Stimulated activated CD8-positive, alpha-beta memory T cell treated with anti-CD3 and anti-CD28 coated beads, Interleukin-7, amount 100 ng/mL, for 48 hours (primary cell): Measurements from ENCODE around the gene ZMYND8.

Source experiments
- DNase-seq, 2 donors: peaks; one replicate each; pipeline ENCODE4 v3.0.0-alpha.2; 2020; ENCODE audit warnings: low read depth in 1 of 2; ENCODE audit errors: extremely low read depth in 1 of 2

ZMYND8 gene

GRCh38 chr20:47354714-47355488 is 1.6 kb downstream of the ZMYND8 start:
- DNase-seq = no peak

GRCh38 chr20:47354464-47354713 is 2.1 kb downstream of the ZMYND8 start:
- DNase-seq = no peak

DNA sequence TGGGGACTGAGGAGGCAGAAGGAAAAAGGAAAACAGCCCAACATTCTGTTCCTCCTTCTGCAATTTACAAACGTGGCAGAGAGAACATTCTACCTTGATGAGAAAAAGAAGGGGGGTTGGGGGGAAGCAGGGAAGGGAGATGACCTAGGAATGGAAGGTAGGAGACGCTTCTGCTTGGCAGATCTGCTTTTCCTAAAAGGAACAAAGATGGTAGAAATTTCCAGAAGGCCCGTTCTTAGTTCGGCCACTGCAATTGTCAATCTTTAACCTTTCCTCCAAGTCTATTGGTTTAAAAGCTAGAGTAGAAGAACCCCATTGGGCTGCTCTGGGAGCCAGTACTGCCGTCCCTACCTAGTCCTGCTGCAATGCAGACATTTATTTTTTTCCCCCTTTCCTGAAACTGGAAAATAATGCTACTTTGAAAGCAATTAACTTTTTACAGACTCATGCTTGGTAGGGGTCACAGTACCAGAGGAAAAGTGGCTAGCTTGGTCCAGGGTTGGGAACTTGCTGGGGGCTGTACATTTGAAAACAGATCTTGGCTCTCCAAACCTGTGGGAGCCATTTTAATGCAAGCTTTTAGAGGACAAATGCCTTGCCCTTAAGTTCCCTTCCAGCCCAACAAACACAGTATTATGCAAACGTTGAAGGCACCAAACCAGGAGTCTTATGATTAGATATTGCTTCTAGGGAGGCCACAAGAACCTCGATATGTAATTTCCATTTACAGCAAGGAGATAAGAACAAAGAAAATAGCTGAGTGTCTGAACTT is 2.6 kb downstream of the ZMYND8 start:
- no peak for DNase-seq

- DNase-seq = no peak
Measured at GRCh38 chr20:47353239-47353691, 3.2 kb downstream of the ZMYND8 start.

DNA sequence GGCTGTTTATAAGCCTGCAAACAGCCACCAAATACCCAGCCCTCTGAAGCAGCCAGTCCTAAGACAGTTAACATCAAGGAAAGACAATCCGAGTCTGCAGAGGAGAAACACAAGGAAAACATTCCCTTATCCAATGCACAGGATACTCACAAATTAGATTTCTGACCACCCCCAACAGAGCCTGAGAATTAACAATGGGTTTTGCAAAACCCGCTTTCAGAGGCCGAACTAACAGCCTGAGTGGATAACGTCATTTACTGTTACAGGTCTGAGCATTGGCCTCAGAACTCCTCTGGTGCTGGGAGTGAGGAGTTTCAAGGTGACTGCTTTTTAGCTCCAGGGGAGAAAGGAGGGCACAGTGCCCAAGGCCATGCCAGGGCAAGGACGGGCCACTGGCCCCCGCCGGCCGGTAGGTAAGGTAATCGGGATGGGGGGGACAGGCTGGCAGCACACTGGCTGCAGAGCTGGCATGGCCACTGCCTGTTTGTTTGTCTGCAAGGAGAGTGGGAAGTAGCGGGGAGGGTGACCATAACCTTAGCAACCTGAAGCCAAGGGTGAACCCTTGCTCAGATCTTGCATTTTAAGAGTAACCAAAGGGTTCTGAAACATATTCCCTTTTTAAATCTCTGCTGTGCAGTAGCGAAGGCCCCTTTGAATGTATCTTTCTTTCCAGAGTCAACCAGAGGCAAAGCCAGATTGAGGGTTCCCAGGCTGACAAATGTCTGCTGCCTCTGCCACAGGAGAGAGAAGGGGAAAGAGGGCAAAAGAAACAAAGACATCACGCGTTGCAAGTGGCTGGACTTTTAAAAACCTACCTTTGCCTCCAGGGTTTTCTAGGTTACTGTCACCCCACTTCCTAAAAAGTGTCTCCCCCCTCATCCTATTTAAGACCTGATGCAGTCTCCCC is 3.9 kb downstream of the ZMYND8 start:
- DNase-seq = no peak

GRCh38 chr20:47351643-47352331 is 4.7 kb downstream of the ZMYND8 start:
- no peak for DNase-seq

GRCh38 chr20:47350691-47351545 is 5.6 kb downstream of the ZMYND8 start:
- no peak for DNase-seq

DNA sequence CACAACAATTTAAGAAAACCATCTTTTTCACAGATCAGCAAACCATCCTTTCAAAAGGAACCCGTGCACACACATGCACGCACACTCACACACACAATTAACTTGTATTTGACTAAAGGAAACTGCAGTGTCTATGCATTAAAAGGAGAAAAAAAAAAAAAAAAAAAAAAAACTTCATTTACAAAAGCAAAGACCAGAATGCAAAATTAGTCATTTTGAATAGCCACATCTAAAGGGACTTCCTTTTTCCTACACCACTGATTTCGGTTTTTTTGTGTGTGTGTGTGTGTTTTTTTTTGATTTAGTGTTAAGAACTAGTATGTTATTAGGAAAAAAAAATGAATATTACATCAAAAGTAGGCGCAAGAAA is 6.3 kb downstream of the ZMYND8 start:
- DNase-seq = no peak

DNA sequence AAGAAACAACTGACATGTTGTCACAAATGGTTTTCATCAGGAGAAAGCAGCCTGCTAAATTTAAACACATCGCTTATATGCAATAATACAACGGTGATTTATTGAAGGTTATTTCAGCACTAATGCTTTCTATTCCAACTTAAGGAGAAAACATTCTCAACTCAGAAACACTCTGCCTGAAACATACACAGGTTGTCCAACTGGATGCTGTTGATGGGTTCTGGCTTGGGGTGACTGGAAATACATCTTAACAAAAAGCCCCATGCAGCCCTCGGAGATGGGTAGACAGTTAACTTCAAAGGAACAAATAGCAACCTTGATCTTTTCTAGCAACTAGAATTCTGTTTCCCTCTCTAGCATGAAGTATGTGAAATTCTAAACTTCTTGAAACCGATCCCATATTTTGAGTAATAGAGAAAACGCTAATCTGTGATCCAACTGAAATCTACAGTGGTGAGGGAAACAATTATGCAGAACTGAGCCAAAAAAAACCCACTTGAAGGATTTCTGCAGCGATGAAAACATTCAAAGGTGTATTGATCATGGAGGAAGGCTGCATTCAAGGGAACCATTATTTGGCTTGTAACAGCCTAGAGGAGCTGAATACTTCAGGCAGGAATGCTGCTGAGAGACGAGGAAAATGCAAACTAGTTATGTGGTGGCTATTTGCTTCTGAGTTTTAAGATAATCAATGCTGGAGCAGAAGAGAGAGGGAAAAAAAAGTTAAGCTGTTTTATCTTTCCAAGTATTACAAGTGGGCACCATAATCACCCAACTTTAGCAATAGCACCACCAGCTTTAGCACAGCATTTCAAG is 6.9 kb downstream of the ZMYND8 start:
- no peak for DNase-seq

DNA sequence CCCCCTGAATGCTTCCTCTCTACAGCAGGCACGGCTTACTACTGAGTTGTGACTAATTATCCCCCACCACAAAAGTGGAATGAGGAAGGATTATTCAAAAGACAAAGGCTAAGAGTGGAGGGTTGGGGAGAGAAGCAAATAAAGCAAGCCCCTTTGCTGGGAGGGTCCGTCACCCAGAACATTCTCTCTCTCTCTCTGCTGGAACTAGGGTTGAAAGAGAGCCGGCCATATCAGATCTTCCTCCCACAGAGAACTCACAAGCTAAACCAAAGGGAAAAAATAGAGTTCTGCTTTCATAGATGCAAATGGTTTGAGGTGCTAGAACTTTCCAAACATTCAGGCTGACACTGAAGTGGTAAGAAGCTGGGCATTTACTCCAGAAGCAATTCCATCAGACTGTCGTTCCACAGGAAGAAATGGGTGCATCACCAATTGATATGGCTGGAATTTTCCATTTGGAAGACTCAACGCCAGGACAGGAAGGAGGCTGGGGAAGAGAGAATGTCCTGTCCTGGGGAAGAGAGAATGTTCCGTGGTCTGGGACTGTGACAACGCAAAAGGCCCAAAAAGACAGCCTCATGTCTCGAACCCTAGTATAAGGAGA is 7.9 kb downstream of the ZMYND8 start:
- DNase-seq = no peak

DNA sequence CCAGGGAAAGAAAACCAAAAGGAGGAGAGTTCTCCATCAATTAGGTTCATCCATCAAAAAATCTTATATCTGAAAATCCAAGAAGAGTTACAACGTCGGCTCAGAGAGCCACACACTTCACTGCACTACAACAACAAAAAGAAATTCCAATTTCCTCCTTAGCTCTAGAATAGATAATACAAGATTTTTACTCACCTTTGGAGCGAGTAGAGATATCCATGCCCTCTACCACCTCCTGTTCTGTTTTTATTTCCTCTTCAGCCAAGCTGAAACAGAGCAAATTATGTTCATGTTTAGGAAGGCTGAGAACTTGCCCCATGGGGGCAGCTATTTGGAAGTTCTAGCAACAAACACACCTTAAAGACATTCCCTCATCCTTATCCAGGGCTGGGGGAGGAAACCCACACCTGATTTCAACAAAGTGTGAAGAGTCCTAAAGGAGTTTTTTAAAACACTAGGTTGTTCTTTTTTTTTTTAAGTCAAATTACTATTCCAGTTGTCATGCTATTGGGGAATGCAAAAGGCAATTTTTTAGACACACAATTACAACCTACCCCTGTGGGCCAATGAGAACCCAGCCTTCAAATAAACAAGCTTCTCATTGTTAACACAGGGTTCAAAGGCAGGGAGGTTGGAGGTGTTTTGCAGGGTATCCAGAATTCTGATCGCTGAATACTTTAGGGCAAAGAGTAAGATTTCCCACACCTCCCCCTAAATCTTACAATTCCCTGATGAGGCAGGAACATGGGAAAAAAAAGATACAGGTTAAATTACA is 8.7 kb downstream of the ZMYND8 start:
- no peak for DNase-seq

GRCh38 chr20:47346172-47346571 is 10.3 kb downstream of the ZMYND8 start:
- DNase-seq = no peak

GRCh38 chr20:47345214-47345613 is 11.3 kb downstream of the ZMYND8 start:
- DNase-seq = no peak

DNA sequence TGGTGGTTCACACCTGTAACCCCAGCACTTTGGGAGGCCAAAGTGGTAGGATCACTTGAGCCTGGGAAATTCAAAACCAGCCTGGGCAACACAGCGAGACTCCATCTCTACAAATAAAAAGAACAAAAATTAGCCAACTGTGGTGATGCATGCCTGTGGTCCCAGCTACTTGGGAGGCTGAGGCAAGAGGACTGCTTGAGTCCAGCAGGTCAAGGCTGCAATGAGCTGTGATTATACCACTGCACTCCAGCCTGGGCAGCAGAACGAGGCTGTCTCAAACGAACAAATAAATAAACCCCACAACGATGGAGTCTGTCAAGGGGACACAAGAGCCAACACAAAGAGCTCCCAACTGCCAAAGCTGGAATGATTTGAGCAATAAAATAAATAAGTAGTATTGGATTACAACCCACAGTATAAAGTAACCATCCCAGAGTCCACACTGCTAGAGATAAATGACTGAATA is 13.5 kb downstream of the ZMYND8 start:
- DNase-seq = no peak

- DNase-seq = no peak
Measured at GRCh38 chr20:47338131-47338628, 18.3 kb downstream of the ZMYND8 start.

DNA sequence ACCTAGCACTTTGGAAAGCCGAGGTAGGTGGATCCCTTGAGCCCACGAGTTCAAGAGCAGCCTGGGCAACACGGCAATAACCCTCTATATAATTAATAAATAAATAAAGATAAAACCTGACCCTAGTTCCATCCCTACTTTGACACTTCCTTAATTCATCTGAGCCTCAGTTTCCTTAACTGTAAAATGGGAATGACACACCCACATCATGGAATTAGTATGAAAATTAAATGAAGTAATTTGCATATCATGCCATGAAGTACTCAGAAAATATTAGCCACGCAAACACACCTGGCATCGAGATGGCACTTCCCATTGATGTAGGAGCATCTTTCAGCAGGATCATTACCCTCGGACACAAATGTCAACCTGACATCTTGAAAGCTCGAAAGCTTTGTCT is 19.1 kb downstream of the ZMYND8 start:
- no peak for DNase-seq

DNA sequence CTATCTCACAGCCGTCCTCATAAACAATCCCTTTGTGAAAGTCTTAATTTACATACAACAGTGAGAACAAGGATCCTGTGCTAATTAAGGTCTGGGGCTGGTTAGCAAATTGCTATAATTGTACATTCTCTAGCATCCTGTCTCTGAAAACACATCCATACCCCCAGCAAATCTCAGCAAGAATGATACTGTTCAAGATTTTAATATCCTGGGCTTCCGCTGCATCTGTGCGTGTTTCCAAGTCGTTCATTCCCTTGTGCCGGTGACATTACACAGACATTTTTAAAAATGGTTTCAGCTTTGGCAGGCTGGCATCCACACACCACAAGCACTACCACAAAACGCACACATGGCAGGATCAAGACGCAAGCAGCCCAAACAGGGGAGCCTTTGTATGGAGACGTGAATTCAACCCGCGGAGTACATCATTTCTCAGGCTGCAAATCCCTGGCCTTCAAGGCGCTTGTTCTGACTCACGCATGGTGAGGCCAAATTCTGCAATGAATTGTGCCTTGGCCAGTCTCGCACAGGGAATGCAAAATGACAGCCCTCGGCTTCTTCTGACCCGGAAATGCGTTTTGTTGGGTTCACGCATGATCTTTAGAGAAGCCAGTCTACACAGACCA is 20.3 kb downstream of the ZMYND8 start:
- DNase-seq = no peak
